CD4-positive, alpha-beta T cell treated with Interleukin-17A for 4 hours (primary cell): ENCODE data around the gene CD34.
"Not testable (repeated sequence)": the region's sequence is repeated elsewhere in the genome, so short reads cannot be mapped to it uniquely, and the experiment has no call there.

Experiments used
- DNase-seq: peaks from one replicate; pipeline ENCODE4 v3.0.0-alpha.2; 2020; ENCODE audit warnings: mixed read lengths

CD34 gene

DNA sequence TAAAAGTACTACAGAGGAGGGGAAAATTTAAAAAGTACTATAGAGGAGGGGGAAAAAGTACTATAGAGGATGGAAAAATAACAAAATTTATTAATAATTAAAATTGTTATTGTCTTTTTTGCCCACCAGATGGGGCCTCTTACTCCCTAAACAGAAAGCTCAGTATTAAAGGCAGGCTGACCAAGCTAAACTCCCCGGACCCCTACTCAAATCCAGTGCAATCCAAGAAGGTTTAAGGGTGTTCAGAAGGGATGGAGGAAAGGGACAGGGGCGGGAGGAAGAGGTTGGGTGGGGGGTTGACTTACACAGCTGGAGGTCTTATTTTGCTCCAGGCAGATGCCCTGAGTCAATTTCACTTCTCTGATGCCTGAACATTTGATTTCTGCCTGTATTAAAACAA lies 13.7 kb downstream of the CD34 start:
- no peak for DNase-seq

DNA sequence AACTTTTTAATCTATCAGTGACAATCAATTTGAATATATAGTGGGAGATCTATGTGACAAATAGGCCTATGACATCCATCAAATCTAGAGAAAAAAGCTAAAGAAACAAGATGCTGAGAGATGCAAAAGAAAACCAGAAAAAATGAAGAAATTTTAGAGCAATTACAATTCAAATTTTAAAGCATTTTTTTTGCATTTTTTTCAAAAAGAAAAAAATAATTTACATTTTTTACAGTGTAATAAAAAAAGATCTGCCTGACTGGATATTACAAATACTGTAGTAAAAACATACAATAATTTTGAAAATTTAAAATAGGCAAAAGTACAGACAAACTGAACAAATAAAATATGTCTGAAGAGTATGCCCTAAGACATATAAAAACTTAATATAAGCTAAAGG lies 14.4 kb downstream of the CD34 start:
- DNase-seq = no peak

DNA sequence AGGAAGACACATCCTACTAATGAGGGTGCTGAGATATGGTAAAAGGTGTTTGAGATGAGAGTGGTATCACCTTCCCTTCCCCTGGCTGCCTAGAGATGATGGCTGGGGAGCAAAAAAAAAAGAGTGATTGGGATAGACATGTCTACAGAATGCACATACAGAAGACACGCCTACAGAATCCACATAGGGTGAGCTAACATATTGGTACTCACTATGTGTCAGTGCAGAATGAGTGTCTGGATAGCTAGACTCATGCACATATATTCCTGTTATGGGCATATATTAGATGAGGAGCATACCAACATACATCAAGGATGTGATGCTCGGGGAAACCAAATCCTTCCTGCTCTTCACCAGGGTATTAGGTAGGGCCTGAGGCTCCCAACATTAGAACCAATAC lies 16.2 kb downstream of the CD34 start:
- no peak for DNase-seq

DNA sequence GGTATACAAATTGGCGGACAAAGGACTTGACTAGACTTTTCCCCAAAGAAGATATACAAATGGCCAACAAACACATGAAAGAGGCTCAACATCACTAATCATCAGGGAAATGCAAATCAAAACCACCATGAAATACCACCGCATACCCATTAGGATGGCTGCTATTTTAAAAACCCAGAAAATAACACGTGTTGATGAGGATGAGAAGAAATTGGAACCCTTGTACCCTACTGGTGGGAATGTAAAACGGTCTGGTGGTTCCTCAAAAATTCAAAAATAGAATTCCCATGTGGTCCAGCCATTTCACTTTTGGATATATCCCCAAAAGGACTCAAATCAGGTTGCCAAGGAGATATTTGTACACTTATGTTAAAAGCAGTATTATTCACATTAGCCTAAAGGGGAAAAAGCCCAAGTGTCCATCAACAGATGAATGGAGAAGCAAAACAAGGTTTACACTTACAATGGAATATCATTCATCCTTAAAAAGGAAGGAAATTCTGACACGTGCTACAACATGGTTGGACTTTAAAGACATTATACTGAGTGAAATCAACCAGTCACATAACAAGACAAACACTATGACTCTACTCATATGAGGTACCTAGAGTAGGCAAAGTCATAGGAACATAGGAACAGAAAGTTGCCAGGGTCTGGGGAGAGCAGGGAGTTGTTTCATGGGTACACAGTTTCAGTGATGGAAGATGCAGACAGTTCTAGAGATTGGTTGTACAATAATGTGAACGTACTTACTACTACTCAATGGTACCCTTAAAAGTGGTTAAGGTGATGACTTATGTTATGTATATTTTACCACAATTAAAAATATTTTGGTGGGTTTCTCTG lies 17.0 kb downstream of the CD34 start:
- no peak for DNase-seq

DNA sequence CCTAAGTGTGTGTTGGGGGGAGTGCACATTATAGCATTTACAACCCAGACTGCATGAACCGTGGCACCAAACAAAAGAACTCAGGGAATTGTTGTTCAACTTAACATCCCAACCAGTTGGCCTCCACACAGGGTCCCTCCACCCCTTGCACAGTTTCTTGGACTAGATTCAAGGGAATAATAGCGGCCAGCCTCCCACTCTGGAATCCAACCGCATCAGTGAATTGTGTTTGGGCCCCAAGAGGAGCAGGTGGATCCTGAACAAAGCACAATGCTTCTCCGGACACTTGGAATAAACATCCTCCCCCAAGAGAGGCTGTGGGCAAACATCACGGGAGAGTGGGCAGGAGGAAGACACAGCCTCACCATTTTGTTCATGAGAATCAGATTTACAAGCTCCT lies 18.2 kb downstream of the CD34 start:
- DNase-seq = no peak

DNA sequence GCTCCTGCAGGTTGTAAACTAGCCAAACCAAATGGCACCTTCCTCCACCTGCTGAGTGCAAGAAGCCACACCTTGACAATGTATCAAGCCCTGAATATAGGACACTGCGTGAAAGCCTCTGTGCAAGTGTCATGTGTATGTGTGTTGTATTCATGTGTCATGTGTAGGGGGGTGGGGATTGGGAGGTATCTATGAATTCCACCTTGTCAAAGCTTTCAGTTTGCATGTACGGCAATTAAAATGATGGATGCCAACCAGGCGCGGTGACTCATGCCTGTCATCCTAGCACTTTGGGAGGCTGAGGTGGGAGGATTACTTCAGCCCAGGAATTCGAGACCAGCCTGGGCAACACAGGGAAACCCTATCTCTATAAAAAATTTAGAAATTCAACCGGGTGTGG lies 19.8 kb downstream of the CD34 start:
- no peak for DNase-seq

DNA sequence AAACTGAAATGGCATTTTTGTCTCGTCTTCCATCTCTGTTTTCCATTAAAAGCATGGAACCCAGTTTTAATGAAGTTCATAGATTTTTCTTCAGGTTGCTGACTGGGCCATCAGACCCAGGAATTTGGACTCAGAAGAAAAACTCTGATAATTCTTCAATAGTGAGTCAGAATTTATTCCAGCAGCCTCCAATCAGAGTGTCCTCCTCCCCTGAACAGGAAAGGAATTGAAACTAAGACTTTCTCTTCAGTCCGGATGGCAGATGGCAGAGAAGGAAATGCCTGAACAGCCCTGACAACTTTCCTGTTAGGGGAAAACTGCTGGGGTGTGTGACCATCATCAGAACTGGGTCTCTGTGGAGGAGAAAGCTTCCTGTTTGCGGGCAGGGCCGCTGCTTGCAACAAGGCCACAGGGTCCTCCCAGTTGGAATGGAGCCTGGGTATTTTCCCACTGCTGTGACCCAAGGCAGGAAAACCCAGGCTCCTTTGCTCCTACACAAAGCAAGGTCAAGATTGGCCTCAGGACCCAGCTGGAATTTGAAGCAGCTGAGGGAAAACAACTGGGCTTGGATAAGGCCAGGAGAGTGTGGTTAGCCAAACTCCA lies 20.7 kb downstream of the CD34 start:
- no peak for DNase-seq

DNA sequence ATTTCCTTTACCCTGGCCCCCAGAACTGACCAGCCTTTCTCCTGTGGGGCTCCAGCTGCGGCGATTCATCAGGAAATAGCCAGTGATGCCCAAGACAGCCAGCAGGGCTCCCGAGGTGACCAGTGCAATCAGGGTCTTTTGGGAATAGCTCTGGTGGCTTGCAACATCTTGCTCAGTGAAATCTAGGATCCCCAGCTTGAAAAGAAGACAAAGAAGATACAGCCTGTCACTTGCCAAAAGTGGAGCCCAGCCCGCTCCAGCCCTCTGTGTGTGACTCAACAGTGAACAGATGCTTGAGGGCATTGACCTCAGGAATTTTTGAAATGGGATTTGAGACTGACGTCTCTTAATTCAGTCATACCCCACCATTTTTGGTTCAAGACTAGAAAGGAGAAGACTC lies 22.3 kb downstream of the CD34 start:
- DNase-seq = no peak

DNA sequence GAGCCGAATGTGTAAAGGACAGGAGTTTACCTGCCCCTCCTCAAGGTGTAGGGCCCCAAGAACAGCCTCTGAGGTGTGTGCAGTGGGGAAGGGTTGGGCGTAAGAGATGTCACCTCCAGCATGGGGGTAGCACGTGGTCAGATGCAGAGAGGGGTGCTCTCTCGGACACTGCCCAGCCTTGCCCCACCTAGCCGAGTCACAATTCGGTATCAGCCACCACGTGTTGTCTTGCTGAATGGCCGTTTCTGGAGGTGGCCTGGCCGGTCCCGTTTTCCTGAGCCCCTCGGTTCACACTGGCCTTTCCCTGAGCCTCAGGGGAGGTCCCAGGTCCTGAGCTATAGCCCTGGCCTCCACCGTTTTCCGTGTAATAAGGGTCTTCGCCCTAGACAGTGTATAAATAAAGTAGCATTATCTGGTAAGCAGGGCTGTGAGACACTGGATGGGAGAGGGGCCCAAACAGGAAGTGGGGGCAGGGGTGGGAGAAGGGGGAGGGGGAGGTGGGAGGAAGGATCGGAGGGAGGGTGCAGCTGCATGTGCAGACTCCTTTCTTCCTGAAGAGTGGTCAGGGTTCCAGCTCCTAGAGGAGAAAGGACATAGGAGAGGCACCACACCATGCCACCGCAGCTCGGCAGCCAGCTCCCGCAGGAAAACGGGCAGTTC lies 23.3 kb downstream of the CD34 start:
- DNase-seq = no peak

DNA sequence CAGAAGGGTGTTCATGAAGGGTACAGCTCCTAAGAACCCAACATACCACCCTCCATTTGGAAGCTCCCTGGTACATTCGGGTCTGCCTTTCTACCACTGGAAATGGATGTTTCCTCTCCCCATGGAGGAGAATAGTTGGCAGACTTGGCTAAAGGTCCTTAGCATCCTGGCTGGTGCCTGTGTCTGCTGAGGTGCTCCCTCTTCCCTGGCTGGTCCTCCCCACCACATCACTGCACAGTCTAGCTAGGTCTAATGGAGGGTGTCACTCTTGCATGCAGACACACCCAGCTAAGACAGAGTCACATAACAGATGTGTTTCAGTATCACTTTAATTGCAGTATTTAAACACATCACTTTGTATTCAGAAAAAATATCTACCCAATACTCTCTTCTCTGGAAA lies 24.7 kb downstream of the CD34 start:
- DNase-seq = no peak

DNA sequence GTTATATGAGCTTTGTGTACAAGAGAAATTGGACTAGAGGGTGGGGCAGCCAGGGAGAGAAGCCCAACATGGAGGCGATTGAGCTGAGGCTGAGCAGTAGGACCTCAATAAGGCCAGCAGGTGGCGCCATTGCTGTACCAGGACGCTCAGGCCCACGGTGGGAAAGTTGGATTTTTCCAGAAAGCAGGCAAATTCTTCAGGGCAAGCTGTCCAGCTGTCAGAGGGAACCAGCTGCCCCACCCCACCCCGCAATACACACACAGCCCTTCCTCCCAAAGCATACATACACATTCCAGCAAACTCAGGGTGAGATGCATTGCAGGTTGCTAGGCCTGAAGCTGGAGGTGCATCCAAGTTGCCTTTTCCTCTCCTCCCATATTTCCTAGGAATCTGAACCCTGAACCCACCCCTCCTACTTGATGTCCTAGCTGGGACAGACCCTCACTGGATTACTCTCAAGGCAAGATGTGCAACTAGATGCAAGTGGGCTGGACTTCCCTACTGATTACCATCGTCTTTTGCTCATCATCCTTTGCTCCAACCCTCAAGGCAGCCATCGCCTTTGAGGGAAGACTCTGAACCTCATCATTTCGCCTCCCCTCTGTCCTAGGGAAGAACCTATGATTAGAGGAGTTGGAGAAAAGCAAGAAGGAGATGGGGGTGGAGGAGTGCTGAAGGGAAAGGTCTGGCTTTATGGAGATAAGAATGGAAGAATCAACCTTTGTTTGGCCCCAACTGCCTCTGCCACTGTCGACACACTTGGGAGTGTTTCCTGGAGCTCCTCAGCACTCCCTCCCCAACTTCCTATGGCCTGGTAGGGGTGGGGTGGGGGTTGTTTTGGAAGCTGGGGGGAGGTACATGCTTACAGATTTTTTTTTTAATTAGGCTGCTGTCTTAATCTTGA lies 25.5 kb downstream of the CD34 start:
- DNase-seq = peak; percentile 86

DNA sequence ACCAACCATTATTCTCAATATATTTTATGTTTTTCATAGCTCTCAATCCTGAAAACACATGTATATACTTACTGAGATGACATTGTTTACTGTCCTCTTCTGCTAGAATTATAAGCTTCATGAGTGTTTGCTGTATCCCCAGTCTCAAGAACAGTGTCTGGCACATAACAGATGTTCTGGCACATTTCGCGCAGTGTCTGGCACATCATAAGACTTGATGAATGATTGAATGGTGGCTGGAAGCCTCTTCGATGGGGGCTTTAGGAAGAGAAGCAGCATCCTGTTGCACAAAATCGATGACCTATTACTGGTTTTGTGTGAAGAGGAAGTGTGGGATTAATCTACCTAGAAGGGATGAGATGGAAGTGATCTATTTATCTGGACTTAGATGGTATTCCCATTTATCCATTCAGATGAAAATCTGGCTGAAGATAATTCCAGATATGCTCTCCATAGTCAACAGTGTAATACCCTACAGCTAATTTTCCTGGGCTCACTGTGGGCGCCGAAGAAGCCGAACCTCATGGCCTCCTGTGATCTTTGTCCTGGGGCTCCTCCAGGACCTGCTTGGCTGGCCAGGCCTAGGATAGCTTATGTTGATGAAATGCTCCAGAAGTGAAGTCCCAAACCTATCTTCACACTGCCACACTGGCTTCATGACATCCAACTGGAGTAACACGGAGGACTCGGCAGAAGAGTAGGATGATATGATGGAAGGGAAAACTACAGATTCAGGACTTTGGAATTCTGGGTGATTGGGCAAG lies 26.5 kb downstream of the CD34 start:
- no peak for DNase-seq

DNA sequence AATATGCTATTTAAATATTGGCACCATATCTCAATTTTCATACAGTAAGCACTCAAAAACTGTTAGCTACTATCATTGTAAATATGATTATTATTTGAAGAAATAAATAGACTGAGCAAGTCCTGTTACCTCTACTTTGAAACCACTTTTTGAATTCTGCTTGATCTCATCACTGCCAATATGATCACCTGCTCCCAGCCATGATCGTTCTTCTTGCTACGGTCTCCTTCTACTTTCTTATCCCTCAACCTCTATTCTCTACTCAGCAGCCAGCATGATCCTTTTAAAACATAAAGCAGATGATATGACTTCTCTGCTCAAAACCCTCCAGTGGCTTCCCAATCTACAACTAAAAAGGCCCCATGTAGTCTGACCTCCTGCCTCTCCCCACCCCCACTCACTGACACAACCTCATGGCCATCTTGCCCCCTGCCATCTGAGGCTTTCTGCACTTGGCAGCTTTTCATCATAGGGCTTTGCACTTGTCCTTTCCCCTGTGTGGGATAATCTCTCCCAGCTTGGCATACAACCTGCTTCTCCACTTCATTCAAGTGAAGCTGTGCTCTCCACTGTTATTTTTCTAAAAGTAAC lies 27.2 kb downstream of the CD34 start:
- peak; percentile 27 for DNase-seq

DNA sequence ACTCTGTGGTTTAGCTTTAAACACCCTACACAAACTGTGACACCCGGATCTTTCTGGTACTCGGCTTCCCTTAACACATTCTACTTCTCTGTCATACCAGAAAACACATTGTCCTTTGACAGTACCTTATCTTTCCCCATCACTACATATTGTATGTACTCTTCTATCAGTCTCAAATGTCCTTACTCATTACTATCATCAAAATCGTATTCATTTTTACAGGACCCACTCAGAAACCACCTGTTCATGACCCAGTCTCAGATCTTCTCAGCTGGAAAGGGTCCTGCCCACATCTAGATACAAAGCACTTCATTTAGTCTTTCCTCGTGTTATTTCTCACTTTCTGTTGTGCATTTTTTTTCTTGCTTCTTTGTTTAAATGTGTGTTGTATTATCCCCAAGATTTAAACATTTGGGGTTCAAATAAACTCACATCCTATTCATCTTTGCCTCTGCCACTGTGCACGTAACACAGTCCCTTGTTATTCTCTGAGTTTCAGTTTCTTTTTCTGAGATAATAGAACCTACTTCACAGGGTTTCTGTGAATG lies 27.7 kb downstream of the CD34 start:
- DNase-seq = no peak

DNA sequence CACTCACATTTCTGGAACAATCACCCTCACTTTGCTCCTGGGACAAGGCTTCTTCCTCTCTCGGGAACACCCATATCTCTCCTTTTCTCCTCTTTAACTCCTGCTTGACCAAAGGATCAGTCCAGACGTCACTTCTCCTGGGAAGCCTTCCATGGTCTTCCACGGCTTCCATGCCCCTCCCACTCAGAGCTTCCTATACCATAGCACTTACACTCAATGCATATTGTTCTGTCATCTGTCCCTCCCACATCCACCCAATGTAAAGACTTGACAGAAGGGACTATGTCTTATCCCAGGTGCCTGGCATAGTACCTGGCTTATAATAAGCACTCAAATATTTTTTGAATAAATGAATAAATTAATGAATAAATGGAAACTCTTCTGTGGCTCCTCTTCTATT lies 28.2 kb downstream of the CD34 start:
- DNase-seq = no peak

DNA sequence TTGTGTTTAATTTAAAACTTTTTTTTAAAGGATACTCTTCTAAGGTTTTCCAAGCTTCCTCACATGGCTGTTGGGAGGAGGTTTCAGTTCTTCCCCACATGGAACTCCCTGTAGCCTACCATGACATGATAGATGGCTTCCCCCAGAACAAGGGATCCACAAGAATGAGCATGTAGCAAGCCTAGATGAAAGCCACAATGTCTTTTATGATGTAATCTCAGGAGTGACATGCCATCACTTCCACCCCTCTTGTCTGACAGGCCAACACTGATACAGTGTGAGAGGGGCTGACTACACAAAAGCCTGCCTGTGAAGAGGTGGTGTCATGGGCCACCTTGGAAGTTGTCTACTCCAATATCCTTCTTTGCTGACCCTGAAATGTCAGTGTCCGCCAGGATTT lies 32.0 kb downstream of the CD34 start:
- no peak for DNase-seq

DNA sequence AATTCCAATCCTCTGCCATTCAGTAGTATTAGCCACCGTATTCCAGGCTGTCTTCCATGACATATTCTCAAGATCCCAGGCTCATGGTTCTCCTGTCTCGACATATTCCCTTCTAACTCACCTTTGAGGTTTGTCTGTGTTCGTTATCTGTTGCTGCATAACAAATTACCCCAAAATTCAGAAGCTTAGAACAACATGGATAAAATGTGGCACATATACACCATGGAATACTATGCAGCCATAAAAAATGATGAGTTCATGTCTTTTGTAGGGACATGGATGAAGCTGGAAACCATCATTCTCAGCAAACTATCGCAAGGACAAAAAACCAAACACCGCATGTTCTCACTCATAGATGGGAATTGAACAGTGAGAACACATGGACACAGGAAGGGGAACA lies 33.0 kb downstream of the CD34 start:
- DNase-seq = not testable (repeated sequence)

DNA sequence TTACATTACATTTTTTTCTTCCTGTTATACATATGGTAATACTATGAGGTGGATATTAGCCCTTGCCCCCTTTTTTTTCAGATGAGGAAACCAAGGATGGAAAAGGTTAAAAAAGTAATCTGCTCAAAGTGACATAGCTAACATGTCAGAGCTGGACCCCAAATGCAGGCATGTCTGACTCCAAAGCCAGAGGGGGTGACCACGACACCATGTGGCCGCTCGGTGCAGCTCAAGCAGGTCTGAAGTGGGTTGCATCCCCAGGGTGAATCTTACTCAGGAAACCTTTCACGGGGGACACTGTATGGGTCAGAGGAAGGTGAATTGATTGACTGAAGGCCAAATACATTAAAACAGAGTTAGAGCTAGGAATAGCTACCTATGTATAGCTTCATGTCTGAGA lies 34.8 kb downstream of the CD34 start:
- no peak for DNase-seq

DNA sequence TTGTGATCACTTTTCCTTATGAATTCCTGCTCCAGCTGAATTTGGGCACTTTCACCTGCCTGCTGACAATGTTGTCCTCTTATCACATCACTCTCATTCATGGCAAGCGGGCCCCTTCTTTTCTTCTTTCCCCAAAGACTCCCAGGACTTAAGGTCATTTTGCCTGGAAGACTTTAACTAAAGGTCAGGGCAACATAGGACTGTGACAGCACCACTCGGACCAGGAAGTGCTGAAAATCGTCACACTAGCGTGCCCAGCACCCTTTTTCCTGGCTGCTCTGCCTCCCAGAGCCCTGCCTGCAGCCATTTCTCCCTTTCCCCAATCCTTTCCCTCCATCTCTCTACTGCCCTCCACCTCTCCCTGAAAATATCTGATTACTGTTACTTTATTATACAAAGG lies 35.4 kb downstream of the CD34 start:
- DNase-seq = no peak

DNA sequence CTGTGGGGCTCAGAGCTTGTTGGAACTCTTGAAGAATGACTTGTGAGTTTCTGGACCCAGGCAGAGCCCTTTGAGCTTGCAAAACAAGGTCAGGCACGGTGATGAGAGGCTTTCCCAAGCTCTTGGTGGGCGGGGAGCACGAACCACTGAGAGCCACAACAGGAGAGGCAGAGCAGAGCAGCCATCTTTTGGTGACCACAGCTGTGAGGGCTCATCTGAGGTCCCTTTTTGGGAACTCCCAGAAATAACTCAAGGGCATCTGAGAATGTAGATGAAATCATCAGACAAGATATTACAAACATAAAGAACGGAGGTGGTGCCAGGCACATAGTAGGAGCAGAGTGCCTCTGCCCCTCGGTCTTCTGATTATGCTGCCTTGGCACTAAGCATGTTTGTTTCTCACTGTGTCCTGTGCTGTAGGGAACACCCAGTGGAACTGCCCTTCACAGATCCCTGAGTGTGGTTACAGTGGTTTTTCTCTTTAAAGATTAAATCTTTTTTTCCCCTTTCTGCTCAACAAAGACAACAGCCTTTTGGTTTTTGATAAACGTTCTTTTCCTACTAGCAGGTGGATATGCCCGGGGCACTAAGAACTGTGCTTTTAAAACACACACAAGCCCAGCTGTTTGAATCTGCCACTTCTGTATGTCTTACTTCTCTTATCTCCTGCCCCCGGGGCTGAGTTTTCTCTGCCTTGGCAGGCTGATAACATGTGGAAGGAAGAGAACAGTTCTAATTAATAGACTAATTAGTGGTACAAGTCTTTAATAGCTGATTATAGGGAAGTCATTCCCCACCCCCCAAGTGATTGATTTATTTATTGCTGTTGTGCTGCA lies 37.7 kb downstream of the CD34 start:
- DNase-seq = peak; percentile 31

DNA sequence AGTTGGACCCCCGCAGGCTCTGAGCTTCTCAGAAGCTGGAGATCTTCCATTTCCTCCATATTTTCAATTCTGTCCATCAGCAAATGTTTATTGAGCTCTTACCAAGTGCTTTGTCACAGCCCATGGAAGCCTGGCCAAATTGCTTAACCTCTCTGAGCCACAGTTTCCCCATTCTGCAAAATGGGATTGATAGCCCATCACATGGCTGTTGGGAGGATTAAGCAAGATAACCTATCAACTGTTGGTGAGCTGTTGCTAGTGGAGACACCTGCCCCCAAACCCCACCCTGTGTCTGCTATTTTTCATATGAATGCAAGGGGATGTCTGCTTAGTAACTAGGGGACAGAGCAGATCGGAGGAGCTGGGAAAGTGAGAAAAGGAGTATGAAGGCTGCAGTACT lies 38.3 kb downstream of the CD34 start:
- no peak for DNase-seq
